ENCODE results near the gene SMYD3. TPM values are rescaled to one million over a fixed set of nuclear protein-coding genes. Genes with fewer than 3 reads are reported as not detected.

SMYD3 gene
- total and polyA plus RNA-seq, 12 donors, result 13.5 to 78.2 (median 26.8) TPM

DNA sequence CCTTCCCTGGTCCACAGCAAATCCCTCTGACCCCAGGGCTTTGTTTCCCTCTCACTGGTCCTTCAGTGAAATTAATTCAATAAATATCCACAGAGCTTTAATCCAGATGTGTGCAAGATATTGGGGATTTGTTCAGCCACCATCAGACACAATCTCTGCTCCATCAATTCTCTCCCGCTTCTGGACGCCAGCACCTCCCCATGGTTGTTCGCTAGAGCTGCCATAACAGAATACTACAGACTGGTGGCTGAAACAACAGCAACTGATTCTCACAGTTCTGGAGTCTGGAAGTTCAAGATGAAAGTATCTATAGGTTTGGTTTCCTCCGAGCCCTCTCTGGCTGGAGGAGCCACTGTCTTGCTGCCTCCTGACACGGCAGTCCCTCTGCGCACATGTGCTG is 303.9 kb downstream of the SMYD3 start:
- intact Hi-C loops (cut with DNase I), result no loop called here
- Histone ChIP-seq H3K4me1 (replicated peaks in 1 of 2) (peaks cover 0 to 5% of the 10 kb centered on the region in 2 donors), H3K4me3 (no peak overlapping the region), H3K27me3 (no peaks in the 10 kb centered on the region), H3K36me3 (replicated peaks in 1 of 2) (no peaks in the 10 kb centered on the region), H3K9me3 (replicated peaks in 1 of 3) (no peaks in the 10 kb centered on the region), H3K27ac (no peak overlapping the region)
- DNase-seq, result no peak
- TF ChIP-seq, protein P1, sequence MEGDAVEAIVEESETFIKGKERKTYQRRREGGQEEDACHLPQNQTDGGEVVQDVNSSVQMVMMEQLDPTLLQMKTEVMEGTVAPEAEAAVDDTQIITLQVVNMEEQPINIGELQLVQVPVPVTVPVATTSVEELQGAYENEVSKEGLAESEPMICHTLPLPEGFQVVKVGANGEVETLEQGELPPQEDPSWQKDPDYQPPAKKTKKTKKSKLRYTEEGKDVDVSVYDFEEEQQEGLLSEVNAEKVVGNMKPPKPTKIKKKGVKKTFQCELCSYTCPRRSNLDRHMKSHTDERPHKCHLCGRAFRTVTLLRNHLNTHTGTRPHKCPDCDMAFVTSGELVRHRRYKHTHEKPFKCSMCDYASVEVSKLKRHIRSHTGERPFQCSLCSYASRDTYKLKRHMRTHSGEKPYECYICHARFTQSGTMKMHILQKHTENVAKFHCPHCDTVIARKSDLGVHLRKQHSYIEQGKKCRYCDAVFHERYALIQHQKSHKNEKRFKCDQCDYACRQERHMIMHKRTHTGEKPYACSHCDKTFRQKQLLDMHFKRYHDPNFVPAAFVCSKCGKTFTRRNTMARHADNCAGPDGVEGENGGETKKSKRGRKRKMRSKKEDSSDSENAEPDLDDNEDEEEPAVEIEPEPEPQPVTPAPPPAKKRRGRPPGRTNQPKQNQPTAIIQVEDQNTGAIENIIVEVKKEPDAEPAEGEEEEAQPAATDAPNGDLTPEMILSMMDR (IDR thresholded peaks at IDR 0.05), result no peak
- no peak for TF ChIP-seq POLR2A (IDR thresholded peaks at IDR 0.05)
- WGBS, 4 donors, result 97 to 99% (median 98%) methylated on average over 6 of the region's 6 CpGs

DNA sequence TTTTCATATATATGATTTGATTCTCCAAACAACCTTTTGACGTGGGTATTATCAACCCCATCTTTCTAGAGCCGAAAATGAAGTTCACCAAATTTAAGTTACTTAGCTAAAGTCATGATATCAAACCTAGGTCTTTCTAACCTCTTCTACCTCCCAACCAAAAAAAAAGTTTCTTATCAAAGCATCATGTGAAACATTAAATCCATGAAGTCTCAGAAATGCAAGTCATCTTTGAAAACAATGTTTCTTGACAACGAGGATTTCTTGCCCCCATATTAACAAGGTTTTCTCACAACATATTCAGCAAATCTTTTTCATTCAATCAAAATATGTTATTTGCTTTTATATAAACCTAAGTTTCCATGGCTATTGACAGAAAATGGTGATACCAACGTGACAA is 306.3 kb downstream of the SMYD3 start:
- no peak overlapping the region for H3K27ac ChIP-seq
- TF ChIP-seq, protein P1 (IDR thresholded peaks at IDR 0.05), result no peak
- TF ChIP-seq POLR2A (IDR thresholded peaks at IDR 0.05), result no peak
- H3K4me3 ChIP-seq, result no peak overlapping the region
- no peaks in the 10 kb centered on the region for H3K36me3 ChIP-seq (replicated peaks in 1 of 2)
- H3K4me1 ChIP-seq (replicated peaks in 1 of 2), result peaks cover 0 to 5% of the 10 kb centered on the region in 2 donors
- intact Hi-C loops (cut with DNase I), result no loop called here
- no peaks in the 10 kb centered on the region for H3K9me3 ChIP-seq (replicated peaks in 1 of 3)
- 85 to 93% (median 91%) methylated on average over 4 of the region's 4 CpGs for WGBS, 4 donors
- H3K27me3 ChIP-seq, result no peaks in the 10 kb centered on the region
- DNase-seq, result no peak

DNA sequence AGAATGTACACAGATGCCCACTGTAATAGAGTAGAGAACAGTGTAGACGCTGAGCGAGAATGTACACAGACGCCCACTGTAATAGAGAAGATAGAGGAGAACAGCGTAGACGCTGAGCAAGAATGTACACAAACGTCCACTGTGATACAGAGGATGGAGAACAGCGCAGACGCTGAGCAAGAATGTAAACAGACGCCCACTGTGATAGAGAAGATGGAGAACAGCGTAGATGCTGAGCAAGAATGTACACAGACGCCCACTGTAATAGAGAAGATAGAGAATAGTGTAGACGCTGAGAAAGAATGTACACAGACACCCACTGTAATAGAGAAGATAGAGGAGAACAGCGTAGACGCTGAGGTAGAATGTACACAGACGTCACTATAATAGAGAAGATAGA is 306.9 kb downstream of the SMYD3 start:
- 86 to 96% (median 93%) methylated on average over 15 of the region's 15 CpGs for WGBS, 4 donors
- intact Hi-C loops (cut with DNase I), result no loop called here
- TF ChIP-seq, protein P1 (IDR thresholded peaks at IDR 0.05), result no peak
- no peak for TF ChIP-seq POLR2A (IDR thresholded peaks at IDR 0.05)

DNA sequence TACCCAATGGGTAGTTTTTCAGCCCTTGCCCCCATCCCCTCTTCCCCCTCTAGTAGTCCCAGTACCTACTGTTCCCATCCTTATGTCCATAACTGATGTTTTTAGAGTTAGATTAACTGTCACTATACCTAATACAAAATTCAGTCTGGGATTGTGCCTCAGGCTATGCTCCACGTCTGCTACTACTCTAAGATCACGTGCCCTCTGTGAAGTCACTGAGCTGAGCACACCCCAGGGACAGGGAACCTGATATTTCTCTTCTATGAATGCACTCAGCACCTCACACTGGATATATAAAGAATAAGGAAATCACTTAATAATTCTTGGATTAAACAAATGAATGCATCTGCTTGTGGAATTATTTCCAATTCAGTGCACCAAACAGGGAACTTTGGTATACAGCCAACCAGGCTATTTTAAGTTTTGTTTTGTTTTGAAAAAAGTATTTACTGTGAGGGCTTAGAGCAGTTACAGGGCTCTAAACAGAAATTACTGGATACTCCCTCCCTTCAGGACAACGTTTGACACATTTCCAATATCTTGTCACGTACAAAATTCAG is 307.9 kb downstream of the SMYD3 start:
- Histone ChIP-seq H3K27me3 (no peaks in the 10 kb centered on the region), H3K9me3 (replicated peaks in 1 of 3) (no peaks in the 10 kb centered on the region), H3K36me3 (replicated peaks in 1 of 2) (no peaks in the 10 kb centered on the region), H3K4me3 (no peak overlapping the region), H3K27ac (no peak overlapping the region), H3K4me1 (replicated peaks in 1 of 2) (peaks cover 0 to 5% of the 10 kb centered on the region in 2 donors)
- DNase-seq, result peak in 1 of 7 donors; percentile 69
- no peak for TF ChIP-seq POLR2A (IDR thresholded peaks at IDR 0.05)
- TF ChIP-seq, protein P1 (IDR thresholded peaks at IDR 0.05), result no peak
- intact Hi-C loops (cut with DNase I), result no loop called here
- 72 to 81% (median 79%) methylated on average over 4 of the region's 4 CpGs for WGBS, 4 donors

More for the DNA sequence above, 306.9 kb downstream of the SMYD3 start:
- no peaks in the 10 kb centered on the region for H3K27me3 ChIP-seq
- H3K36me3 ChIP-seq (replicated peaks in 1 of 2), result no peaks in the 10 kb centered on the region
- H3K4me3 ChIP-seq, result no peak overlapping the region
- H3K4me1 ChIP-seq (replicated peaks in 1 of 2), result peaks cover 0 to 5% of the 10 kb centered on the region in 2 donors
- no peak overlapping the region for H3K27ac ChIP-seq
- DNase-seq, result no peak
- H3K9me3 ChIP-seq (replicated peaks in 1 of 3), result no peaks in the 10 kb centered on the region

All from adrenal gland (tissue), 12 donors.